Body of pancreas (tissue), 4 donors: ENCODE results near the gene TMEM132C. TPM values are rescaled to one million over a fixed set of nuclear protein-coding genes. Genes with fewer than 3 reads are reported as not detected.

Source experiments
- ATAC-seq: fragments of 150-250 bp; one replicate; pipeline ENCODE4 v1.9.1; 2016
- DNase-seq, 4 donors: peaks; one replicate each; pipeline ENCODE4 v3.0.0-alpha.2; 2019
- H3K27ac ChIP-seq, 4 donors: fragments of 200-600 bp; sonication (generic); 1 replicate in 3 of 4; 2 replicates in 1 of 4; pipeline versions ENCODE4 v1.5.1 to v1.6.1; 2016 to 2019; ENCODE audit warnings: mild to moderate bottlenecking in 1 of 4, mixed read lengths in 1 of 4, moderate library complexity in 1 of 4
- H3K27me3 ChIP-seq, 2 donors: fragments of 200-600 bp; sonication (generic); one replicate each; pipeline ENCODE4 v1.6.0; 2016; ENCODE audit warnings: mild to moderate bottlenecking in 1 of 2
- H3K36me3 ChIP-seq, 2 donors: fragments of 200-600 bp; sonication (generic); replicated peaks in 1 of 2; 2 replicates each; pipeline ENCODE4 v1.5.1; 2016; ENCODE audit warnings: low read depth in 2 of 2; ENCODE audit not compliant: insufficient read depth in 1 of 2
- H3K4me1 ChIP-seq: fragments of 200-600 bp; sonication (generic); one replicate; pipeline ENCODE4 v1.6.0; 2016
- H3K4me3 ChIP-seq, 2 donors: fragments of 200-600 bp; sonication (generic); 1 replicate in 1 of 2; 2 replicates in 1 of 2; pipeline ENCODE4 v1.5.1; 2016 to 2019
- H3K9me3 ChIP-seq, 3 donors: fragments of 200-600 bp; sonication (generic); 1 replicate in 2 of 3; 2 replicates in 1 of 3; pipeline ENCODE4 v1.5.1; 2016
- CTCF ChIP-seq, 7 experiments: fragments of 450-650 bp in 4 of 7; fragments of 200-600 bp in 3 of 7; sonication (generic) in 3 of 7; IDR thresholded peaks; one replicate each; pipeline ENCODE4 v1.5.1; 2016 to 2019; ENCODE audit warnings: antibody characterized with exemption in 7 of 7
- POLR2A ChIP-seq, 3 donors: fragments of 450-650 bp; IDR thresholded peaks; one replicate each; pipeline ENCODE4 v1.6.1; 2016; ENCODE audit warnings: antibody characterized with exemption in 3 of 3, mild to moderate bottlenecking in 2 of 3
- WGBS, 2 donors: methylation state at CpG; one replicate each; pipeline ENCODE4 v1.1.5; 2017; 5-methylcytosine and 5-hydroxymethylcytosine counted together
- intact Hi-C: fragments of 100-400 bp; cut with DNase I; formaldehyde crosslinking; loops from one replicate; pipeline ENCODE4 v1.15.1; 2023
- total RNA-seq, 2 donors: library from RNA; depleted of rRNA; stranded (reverse); fragments of >200 nt; gene quantifications; one replicate each; pipeline ENCODE4 v1.1.0, GENCODE V29; 2016

TMEM132C gene
- total RNA-seq, 2 donors from 2014 or later, result 4.4 to 8.2 TPM

- H3K4me3 ChIP-seq, result no peak overlapping the region
- WGBS, 2 donors, result 48 to 49% methylated on average over 9 of the region's 9 CpGs
- H3K27ac ChIP-seq, result no peak overlapping the region
- ATAC-seq (no peak), DNase-seq (no peak)
- no peaks in the 10 kb centered on the region for H3K36me3 ChIP-seq
- TF ChIP-seq CTCF (IDR thresholded peaks at IDR 0.05) (no peak), POLR2A (IDR thresholded peaks at IDR 0.05) (no peak)
- H3K27me3 ChIP-seq, result no peaks in the 10 kb centered on the region
- intact Hi-C loops, result no loop called here
- H3K9me3 ChIP-seq, result no peaks in the 10 kb centered on the region
- H3K4me1 ChIP-seq, result peaks cover 4% of the 10 kb centered on the region
These were observed 316.5 kb downstream of the TMEM132C start for GRCh38 chr12:128583453-128583852.

- ATAC-seq, result no peak
- no peak for DNase-seq
- Histone ChIP-seq H3K9me3 (no peaks in the 10 kb centered on the region), H3K27ac (peak overlapping the region in 1 of 4 donors; percentile 52), H3K4me1 (peaks cover 4% of the 10 kb centered on the region), H3K36me3 (no peaks in the 10 kb centered on the region), H3K4me3 (no peak overlapping the region), H3K27me3 (no peaks in the 10 kb centered on the region)
- intact Hi-C loops, result no loop called here
- WGBS, 2 donors, result 28 to 31% methylated on average over 7 of the region's 7 CpGs
- TF ChIP-seq CTCF (IDR thresholded peaks at IDR 0.05) (no peak), POLR2A (IDR thresholded peaks at IDR 0.05) (no peak)
These were observed 319.6 kb downstream of the TMEM132C start for GRCh38 chr12:128586451-128587029.

GRCh38 chr12:128587918-128588317 is 320.9 kb downstream of the TMEM132C start:
- intact Hi-C loops, result no loop called here
- no peaks in the 10 kb centered on the region for H3K27me3 ChIP-seq

GRCh38 chr12:128592220-128592744 is 325.3 kb downstream of the TMEM132C start:
- no peak for ATAC-seq
- no peaks in the 10 kb centered on the region for H3K9me3 ChIP-seq
- H3K4me3 ChIP-seq, result no peak overlapping the region
- TF ChIP-seq CTCF (IDR thresholded peaks at IDR 0.05) (no peak), POLR2A (IDR thresholded peaks at IDR 0.05) (no peak)
- no peaks in the 10 kb centered on the region for H3K36me3 ChIP-seq
- DNase-seq, result no peak
- H3K27ac ChIP-seq, result no peak overlapping the region
- whole genome bisulfite sequencing, 2 donors, result 35 to 38% methylated on average over 6 of the region's 6 CpGs
- H3K27me3 ChIP-seq, result no peaks in the 10 kb centered on the region
- intact Hi-C loops, result no loop called here
- no peaks in the 10 kb centered on the region for H3K4me1 ChIP-seq

More at GRCh38 chr12:128587918-128588317, 320.9 kb downstream of the TMEM132C start:
- Histone ChIP-seq H3K36me3 (no peaks in the 10 kb centered on the region), H3K4me3 (no peak overlapping the region), H3K4me1 (peaks cover 4% of the 10 kb centered on the region), H3K27ac (no peak overlapping the region), H3K9me3 (no peaks in the 10 kb centered on the region)
- DNase-seq (no peak), ATAC-seq (no peak)
- no peak for TF ChIP-seq POLR2A (IDR thresholded peaks at IDR 0.05)
- TF ChIP-seq CTCF (IDR thresholded peaks at IDR 0.05), result no peak
- 42 to 61% methylated on average over 2 of the region's 2 CpGs for WGBS, 2 donors

GRCh38 chr12:128594521-128594920 is 327.6 kb downstream of the TMEM132C start:
- no peak for TF ChIP-seq POLR2A (IDR thresholded peaks at IDR 0.05)
- TF ChIP-seq CTCF (IDR thresholded peaks at IDR 0.05), result no peak
- intact Hi-C loops, result no loop called here
- Histone ChIP-seq H3K9me3 (no peaks in the 10 kb centered on the region), H3K27me3 (no peaks in the 10 kb centered on the region), H3K4me1 (no peaks in the 10 kb centered on the region), H3K36me3 (no peaks in the 10 kb centered on the region), H3K4me3 (no peak overlapping the region), H3K27ac (no peak overlapping the region)
- ATAC-seq (no peak), DNase-seq (no peak)
- 35 to 40% methylated on average over 7 of the region's 7 CpGs for WGBS, 2 donors
